K562 (cell line): ENCODE results near the gene NR2F1. TPM values are rescaled to one million over a fixed set of nuclear protein-coding genes. Genes with fewer than 3 reads are reported as not detected.

ENCODE experiments used
- ATAC-seq: fragments of 200-7000 bp; cut with Tn5 transposase; 3 replicates; pipeline ENCODE4 v1.9.1; 2020; ENCODE audit warnings: moderate library complexity
- BruUV-seq: library from RNA; stranded (reverse); fragments of 400-500 nt; replicated peaks from 2 replicates; lab custom pipeline; 2021; lab: Mats Ljungman, UMichigan
- CTCF ChIA-PET: fragments of 300-600 bp; formaldehyde crosslinking; extraction: SDS; loops from one replicate; lab custom pipeline; 2021; ENCODE audit warnings: low intra/inter-chr PET ratio; lab: Yijun Ruan, JAX
- POLR2A ChIA-PET: fragments of 300-600, 350-650 bp; sonication (Branson Sonifier 250); formaldehyde crosslinking; extraction: SDS; loops from one replicate; lab custom pipeline; 2021; ENCODE audit warnings: antibody characterized with exemption, inconsistent platforms; lab: Yijun Ruan, JAX
- DNase-seq, 4 experiments: peaks; one replicate each; pipeline versions ENCODE4 v3.0.0 to v3.0.0-alpha.2; 2011 to 2018; ENCODE audit warnings: low spot score in 3 of 4, mixed read lengths in 3 of 4; ENCODE audit errors: extremely low read depth in 1 of 4
- FAIRE-seq: peaks from 2 replicates; lab custom pipeline; 2011; peaks lifted over from hg19 to GRCh38; lab: Jason Lieb, UNC
- H2AFZ ChIP-seq: 2 replicates; pipeline ENCODE4 v1.6.0; 2011; ENCODE audit warnings: low read depth, low read length, control low read depth, inconsistent platforms
- H3K27ac ChIP-seq: fragments of 200-600 bp; 3 replicates; pipeline ENCODE4 v1.8.0; 2011; ENCODE audit warnings: low read depth, mild to moderate bottlenecking, control low read depth, inconsistent platforms, low read length, moderate library complexity, mixed read lengths; ENCODE audit errors: extremely low read depth
- H3K27me3 ChIP-seq, 2 experiments: fragments of 300-600 bp in 1 of 2; 2 replicates in 1 of 2; 3 replicates in 1 of 2; pipeline versions ENCODE4 v1.6.0 to v1.8.0; 2011; ENCODE audit warnings: inconsistent platforms in 2 of 2, low read length in 2 of 2, mild to moderate bottlenecking in 1 of 2, mixed read lengths in 1 of 2, moderate library complexity in 1 of 2; ENCODE audit not compliant: control insufficient read depth in 2 of 2, insufficient read depth in 2 of 2
- H3K36me3 ChIP-seq: fragments of 300-600 bp; 3 replicates; pipeline ENCODE4 v1.8.0; 2011; ENCODE audit warnings: mild to moderate bottlenecking, low read length, inconsistent platforms; ENCODE audit not compliant: control insufficient read depth, insufficient read depth
- H3K4me1 ChIP-seq, 2 experiments: fragments of 200-600 bp in 1 of 2; replicated peaks in 1 of 2; 2 replicates in 1 of 2; 3 replicates in 1 of 2; pipeline versions ENCODE4 v1.5.1 to v1.8.0; 2011; ENCODE audit warnings: inconsistent platforms in 2 of 2, low read length in 2 of 2, mild to moderate bottlenecking in 1 of 2, mixed read lengths in 1 of 2, moderate library complexity in 1 of 2; ENCODE audit not compliant: control insufficient read depth in 2 of 2, insufficient read depth in 2 of 2
- H3K4me2 ChIP-seq: 2 replicates; pipeline ENCODE4 v1.6.1; 2011; ENCODE audit warnings: low read length, control low read depth, inconsistent platforms, mixed read lengths; ENCODE audit not compliant: insufficient read depth
- H3K4me3 ChIP-seq: fragments of 200-600 bp; sonication (generic), shearing (Covaris generic); 2 replicates; pipeline ENCODE4 v1.5.1; 2016; ENCODE audit warnings: control low read depth, inconsistent platforms
- H3K79me2 ChIP-seq: fragments of 200-600 bp; 3 replicates; pipeline ENCODE4 v1.8.0; 2011; ENCODE audit warnings: low read length, inconsistent platforms; ENCODE audit not compliant: control insufficient read depth, insufficient read depth
- H3K9ac ChIP-seq, 2 experiments: 2 replicates each; pipeline versions ENCODE4 v1.6.0 to v1.6.1; 2011; ENCODE audit warnings: low read depth in 2 of 2, low read length in 2 of 2, control low read depth in 1 of 2, inconsistent platforms in 1 of 2, mild to moderate bottlenecking in 1 of 2, mixed read lengths in 1 of 2; ENCODE audit not compliant: insufficient read depth in 1 of 2
- H3K9me1 ChIP-seq: one replicate; pipeline ENCODE4 v1.6.0; 2011; ENCODE audit warnings: inconsistent platforms, mild to moderate bottlenecking, low read length, moderate library complexity; ENCODE audit not compliant: control insufficient read depth, insufficient read depth
- H3K9me3 ChIP-seq: replicated peaks from 2 replicates; pipeline ENCODE4 v1.5.1; 2011; ENCODE audit warnings: low read depth, low read length, inconsistent platforms; ENCODE audit not compliant: control insufficient read depth, insufficient read depth
- H4K20me1 ChIP-seq: replicated peaks from 2 replicates; pipeline ENCODE4 v1.6.1; 2011; ENCODE audit warnings: low read length, inconsistent platforms, mixed read lengths; ENCODE audit not compliant: control insufficient read depth, insufficient read depth
- NELFE ChIP-seq: IDR thresholded peaks from 2 replicates; pipeline ENCODE4 v1.6.1; 2011; ENCODE audit warnings: mild to moderate bottlenecking; ENCODE audit not compliant: insufficient read depth, insufficient read length
- ZBTB11 ChIP-seq, 3 experiments: fragments of 200-800 bp in 1 of 3; fragments of 250-450 bp in 1 of 3; fragments of 450-650 bp in 1 of 3; sonication (Bioruptor Pico) in 1 of 3; sonication (Bioruptor generic) in 1 of 3; formaldehyde crosslinking in 1 of 3; IDR thresholded peaks; 2 replicates each; pipeline versions ENCODE4 v1.6.1 to v1.8.0; 2016 to 2022; ENCODE audit warnings: mild to moderate bottlenecking in 2 of 3, missing genetic modification characterization in 2 of 3, missing compliant biosample characterization in 1 of 3, moderate library complexity in 1 of 3
- WGBS: fragments of 100-300 bp; shearing (Covaris generic); methylation state at CpG from one replicate; pipeline ENCODE4 v1.1.6; 2016; ENCODE audit warnings: low coverage, mixed read lengths; ENCODE audit not compliant: insufficient coverage; ENCODE audit errors: missing lambda C conversion rate; 5-methylcytosine and 5-hydroxymethylcytosine counted together
- in situ Hi-C: fragments of 300-500 bp; cut with MboI; formaldehyde crosslinking; loops from 4 replicates; pipeline ENCODE4 v1.15.0; 2018; ENCODE audit warnings: inconsistent platforms, mixed read lengths
- intact Hi-C: fragments of 100-400 bp; cut with micrococcal nuclease; formaldehyde crosslinking; loops from 2 replicates; pipeline ENCODE4 v1.14.2; 2022
- polyA plus RNA-seq, 8 experiments: library from polyadenylated mRNA; depleted of rRNA in 4 of 8; stranded (reverse) in 5 of 8; unstranded in 3 of 8; fragments of >200 nt; fragmentation: Nextera tagmentation in 2 of 8; fragmentation: Illumina TruSeq in 1 of 8; extraction: Ambion mirVana in 2 of 8; extraction: Trizol in 1 of 8; gene quantifications; 2 replicates each; pipeline versions ENCODE4 v1.2.1 to v1.2.3, GENCODE V29; 2011 to 2014; ENCODE audit warnings: inconsistent platforms in 1 of 8, missing spikeins in 1 of 8
- total RNA-seq, 7 experiments: library from RNA; depleted of rRNA in 6 of 7; stranded (reverse); fragments of >200 nt in 6 of 7; fragmentation: Illumina TruSeq in 2 of 7; extraction: Trizol in 2 of 7; gene quantifications; 2 replicates each; pipeline versions ENCODE4 v1.2.1 to v1.2.3, GENCODE V29; 2011 to 2021; ENCODE audit warnings: low replicate concordance in 1 of 7

Gene NR2F1
- total and polyA plus RNA-seq, 9 of the 15 experiments (the other 6 are each of a cell fraction or from before 2014, with no cell fraction given), result 0.18 TPM; not detected in 8

DNA sequence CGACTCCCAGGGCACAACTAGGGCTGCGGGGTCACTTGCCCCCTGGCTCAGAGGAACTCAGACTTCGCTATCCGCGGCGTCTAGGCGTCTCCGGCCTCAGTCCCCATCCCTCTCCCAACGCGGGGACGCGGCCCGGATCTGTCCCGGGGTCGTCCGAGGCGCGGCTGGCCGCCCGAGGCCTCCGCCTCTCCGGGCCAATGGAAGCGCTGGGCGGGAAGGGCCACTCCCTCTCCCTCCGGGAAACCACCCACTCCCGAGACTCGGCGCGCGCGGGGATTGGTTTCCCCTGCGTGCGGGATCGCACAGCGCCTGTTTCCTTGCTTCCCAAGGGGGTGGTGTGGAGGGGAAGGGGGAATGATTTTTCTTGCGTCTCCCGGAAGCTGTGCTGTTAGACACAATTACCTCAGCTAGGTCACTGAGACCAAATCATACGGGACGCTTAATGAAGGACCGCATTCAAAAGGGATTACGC lies 38.3 kb downstream of the NR2F1 start:
- no peaks in the 10 kb centered on the region for H4K20me1 ChIP-seq
- H3K79me2 ChIP-seq, result no peaks in the 10 kb centered on the region
- no peaks in the 10 kb centered on the region for H3K27me3 ChIP-seq
- no peaks in the 10 kb centered on the region for H3K9me1 ChIP-seq
- intact Hi-C loops, result no loop called here
- in situ Hi-C loops, result no loop called here
- no peak for ATAC-seq
- no peak overlapping the region for H3K4me2 ChIP-seq
- no peaks in the 10 kb centered on the region for H3K36me3 ChIP-seq
- CTCF ChIA-PET, result no interaction called here
- TF ChIP-seq NELFE (no peak), ZBTB11 (CRISPR knock-in tag; IDR thresholded peaks at IDR 0.05) (peak in 1 of 3 experiments; percentile 55; a peak in 1 of 6 replicates)
- FAIRE-seq, result no peak
- H3K9me3 ChIP-seq, result no peaks in the 10 kb centered on the region
- H3K9ac ChIP-seq, result no peak overlapping the region
- H2AFZ ChIP-seq, result no peak overlapping the region
- no peak overlapping the region for H3K27ac ChIP-seq
- no TSS peak for BruUV-seq
- POLR2A ChIA-PET, result no interaction called here
- H3K4me3 ChIP-seq, result no peak overlapping the region
- no peak for DNase-seq
- 57% methylated on average over 38 of the region's 41 CpGs for WGBS
- peaks cover 0 to 6% of the 10 kb centered on the region in 2 experiments; a peak in 1 of 5 replicates for H3K4me1 ChIP-seq
